OCI-LY1 (cell line): ENCODE results near the gene BLOC1S1.

Source experiments
- H2AFZ ChIP-seq: fragments of 200-600 bp; sonication (generic), shearing (Covaris generic); 2 replicates; pipeline ENCODE4 v1.6.0; 2014; ENCODE audit warnings: antibody characterized with exemption, mild to moderate bottlenecking, low read length
- H3F3A ChIP-seq: fragments of 200-600 bp; sonication (generic), shearing (Covaris generic); 2 replicates; pipeline ENCODE4 v1.6.0; 2014; ENCODE audit warnings: mild to moderate bottlenecking, antibody characterized with exemption, low read length, moderate library complexity; ENCODE audit not compliant: insufficient read depth
- H3K27ac ChIP-seq: fragments of 200-600 bp; sonication (generic); 2 replicates; pipeline ENCODE4 v1.5.1; 2014; ENCODE audit warnings: low read length, mixed run types, mild to moderate bottlenecking, low read depth; ENCODE audit not compliant: poor library complexity, severe bottlenecking
- H3K27me3 ChIP-seq: fragments of 200-600 bp; sonication (generic); 2 replicates; pipeline ENCODE4 v1.6.0; 2014; ENCODE audit warnings: antibody characterized with exemption, mild to moderate bottlenecking, low read length, moderate library complexity; ENCODE audit not compliant: insufficient read depth
- H3K36me3 ChIP-seq: fragments of 200-600 bp; sonication (generic); 2 replicates; pipeline ENCODE4 v1.6.1; 2014; ENCODE audit warnings: mild to moderate bottlenecking, antibody characterized with exemption, low read length, moderate library complexity, mixed read lengths; ENCODE audit not compliant: insufficient read depth
- H3K4me1 ChIP-seq: fragments of 200-600 bp; sonication (generic); 2 replicates; pipeline ENCODE4 v1.5.1; 2014; ENCODE audit warnings: mild to moderate bottlenecking, low read length, moderate library complexity; ENCODE audit not compliant: insufficient read depth, severe bottlenecking
- H3K4me2 ChIP-seq: fragments of 200-600 bp; sonication (generic), shearing (Covaris generic); 2 replicates; pipeline ENCODE4 v1.6.1; 2014; ENCODE audit warnings: low read length
- H3K4me3 ChIP-seq: fragments of 200-600 bp; sonication (generic); 2 replicates; pipeline ENCODE4 v1.5.1; 2014; ENCODE audit warnings: low read length, low read depth, mild to moderate bottlenecking, mixed read lengths; ENCODE audit not compliant: poor library complexity, severe bottlenecking
- H3K79me2 ChIP-seq: fragments of 200-600 bp; shearing (Covaris generic); 2 replicates; pipeline ENCODE4 v1.6.1; 2016; ENCODE audit warnings: mixed run types, low read length, mixed read lengths; ENCODE audit not compliant: insufficient read depth
- H3K9ac ChIP-seq: fragments of 200-600 bp; sonication (generic), shearing (Covaris generic); 2 replicates; pipeline ENCODE4 v1.6.1; 2014; ENCODE audit warnings: mild to moderate bottlenecking, low read length, mixed read lengths
- H3K9me2 ChIP-seq: fragments of 200-600 bp; sonication (generic), shearing (Covaris generic); 2 replicates; pipeline ENCODE4 v1.6.1; 2014; ENCODE audit warnings: low read depth, mild to moderate bottlenecking, low read length, mixed read lengths
- H3K9me3 ChIP-seq: fragments of 200-600 bp; shearing (Covaris generic); 2 replicates; pipeline ENCODE4 v1.6.1; 2014; ENCODE audit warnings: low read length, mixed read lengths
- H4K20me1 ChIP-seq: fragments of 200-600 bp; sonication (generic), shearing (Covaris generic); 2 replicates; pipeline ENCODE4 v1.6.0; 2016; ENCODE audit warnings: mild to moderate bottlenecking, low read length; ENCODE audit not compliant: insufficient read depth
- EZH2 ChIP-seq: fragments of 200-600 bp; sonication (generic), shearing (Covaris generic); IDR thresholded peaks from 2 replicates; pipeline ENCODE4 v1.8.0; 2017; ENCODE audit warnings: borderline replicate concordance, mixed run types, mild to moderate bottlenecking, antibody characterized with exemption, low read length, moderate library complexity, mixed read lengths
- TF ChIP-seq, protein P1 (sequence below): fragments of 200-600 bp; sonication (generic), shearing (Covaris generic); IDR thresholded peaks from 2 replicates; pipeline ENCODE4 v1.5.1; 2017; ENCODE audit warnings: mild to moderate bottlenecking, antibody characterized with exemption, low read length, moderate library complexity, mixed read lengths

Gene BLOC1S1

DNA sequence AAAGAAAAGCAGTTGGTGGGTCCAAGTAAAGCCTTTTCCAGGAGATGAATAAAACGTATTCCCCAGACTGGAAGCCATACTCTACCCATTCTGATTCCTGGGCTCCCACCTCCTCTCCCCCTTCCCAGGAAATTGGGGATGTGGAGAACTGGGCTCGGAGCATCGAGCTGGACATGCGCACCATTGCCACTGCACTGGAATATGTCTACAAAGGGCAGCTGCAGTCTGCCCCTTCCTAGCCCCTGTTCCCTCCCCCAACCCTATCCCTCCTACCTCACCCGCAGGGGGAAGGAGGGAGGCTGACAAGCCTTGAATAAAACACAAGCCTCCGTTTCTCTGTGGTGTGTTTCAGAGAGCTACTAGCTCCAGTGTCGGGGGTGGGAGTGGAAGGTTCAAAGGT is 3.5 kb downstream of the BLOC1S1 start:
- no peak for TF ChIP-seq EZH2
- TF ChIP-seq, protein P1, sequence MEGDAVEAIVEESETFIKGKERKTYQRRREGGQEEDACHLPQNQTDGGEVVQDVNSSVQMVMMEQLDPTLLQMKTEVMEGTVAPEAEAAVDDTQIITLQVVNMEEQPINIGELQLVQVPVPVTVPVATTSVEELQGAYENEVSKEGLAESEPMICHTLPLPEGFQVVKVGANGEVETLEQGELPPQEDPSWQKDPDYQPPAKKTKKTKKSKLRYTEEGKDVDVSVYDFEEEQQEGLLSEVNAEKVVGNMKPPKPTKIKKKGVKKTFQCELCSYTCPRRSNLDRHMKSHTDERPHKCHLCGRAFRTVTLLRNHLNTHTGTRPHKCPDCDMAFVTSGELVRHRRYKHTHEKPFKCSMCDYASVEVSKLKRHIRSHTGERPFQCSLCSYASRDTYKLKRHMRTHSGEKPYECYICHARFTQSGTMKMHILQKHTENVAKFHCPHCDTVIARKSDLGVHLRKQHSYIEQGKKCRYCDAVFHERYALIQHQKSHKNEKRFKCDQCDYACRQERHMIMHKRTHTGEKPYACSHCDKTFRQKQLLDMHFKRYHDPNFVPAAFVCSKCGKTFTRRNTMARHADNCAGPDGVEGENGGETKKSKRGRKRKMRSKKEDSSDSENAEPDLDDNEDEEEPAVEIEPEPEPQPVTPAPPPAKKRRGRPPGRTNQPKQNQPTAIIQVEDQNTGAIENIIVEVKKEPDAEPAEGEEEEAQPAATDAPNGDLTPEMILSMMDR: no peak
- Histone ChIP-seq H3K9me3 (no peaks in the 10 kb centered on the region), H3K4me3 (no peak overlapping the region), H3K79me2 (no peaks in the 10 kb centered on the region), H4K20me1 (no peaks in the 10 kb centered on the region), H3K9ac (no peak overlapping the region), H3K4me2 (no peak overlapping the region), H3K36me3 (no peaks in the 10 kb centered on the region), H3K9me2 (no peaks in the 10 kb centered on the region), H2AFZ (no peak overlapping the region), H3F3A (no peaks in the 10 kb centered on the region), H3K27ac (no peak overlapping the region), H3K4me1 (peaks cover 44% of the 10 kb centered on the region), H3K27me3 (no peaks in the 10 kb centered on the region)

DNA sequence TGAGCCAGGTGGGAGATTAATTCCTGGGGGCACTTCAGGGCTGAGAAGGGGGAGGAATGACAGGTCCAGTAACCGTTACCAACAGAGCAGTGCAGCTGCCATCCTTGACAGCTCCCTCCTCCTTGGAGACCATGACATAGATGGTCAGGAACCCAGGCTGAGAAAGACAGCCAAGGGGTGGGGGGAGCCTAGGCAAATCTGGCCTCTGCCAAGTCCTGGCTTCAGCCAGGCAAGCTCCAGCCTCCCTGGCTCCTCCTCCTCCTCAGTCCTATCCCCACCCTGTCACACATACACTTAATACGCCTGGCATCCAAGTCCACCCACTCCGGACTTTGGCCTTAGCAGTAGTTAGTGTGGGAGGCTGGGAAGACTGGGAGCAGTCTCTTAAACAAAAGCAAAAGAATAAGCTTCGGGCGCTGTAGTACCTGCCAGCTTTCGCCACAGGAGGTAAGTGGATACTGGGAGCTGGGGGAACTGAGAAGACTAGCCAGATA is 4.3 kb downstream of the BLOC1S1 start, which contains the start of gene RDH5:
Gene RDH5, plus strand, starts transcription at position 323 of the 494 bp plus-strand sequence. CDS start 792 bp downstream, outside the sequence.
- Histone ChIP-seq H3K27me3 (no peaks in the 10 kb centered on the region), H2AFZ (no peak within 1 kb of the TSS), H3K4me1 (peaks cover 46% of the 10 kb centered on the region), H3F3A (peaks cover under 1% of the 10 kb centered on the region; the same call in 1 of the 2 replicates), H3K9me3 (no peaks in the 10 kb centered on the region), H3K9ac (no peak within 1 kb of the TSS), H3K27ac (no peak within 1 kb of the TSS), H3K79me2 (no peaks in the 10 kb centered on the region), H4K20me1 (no peaks in the 10 kb centered on the region), H3K4me3 (no peak within 1 kb of the TSS), H3K36me3 (no peaks in the 10 kb centered on the region), H3K9me2 (no peaks in the 10 kb centered on the region), H3K4me2 (no peak within 1 kb of the TSS)
- TF ChIP-seq, protein P1: no peak
- no peak for TF ChIP-seq EZH2

DNA sequence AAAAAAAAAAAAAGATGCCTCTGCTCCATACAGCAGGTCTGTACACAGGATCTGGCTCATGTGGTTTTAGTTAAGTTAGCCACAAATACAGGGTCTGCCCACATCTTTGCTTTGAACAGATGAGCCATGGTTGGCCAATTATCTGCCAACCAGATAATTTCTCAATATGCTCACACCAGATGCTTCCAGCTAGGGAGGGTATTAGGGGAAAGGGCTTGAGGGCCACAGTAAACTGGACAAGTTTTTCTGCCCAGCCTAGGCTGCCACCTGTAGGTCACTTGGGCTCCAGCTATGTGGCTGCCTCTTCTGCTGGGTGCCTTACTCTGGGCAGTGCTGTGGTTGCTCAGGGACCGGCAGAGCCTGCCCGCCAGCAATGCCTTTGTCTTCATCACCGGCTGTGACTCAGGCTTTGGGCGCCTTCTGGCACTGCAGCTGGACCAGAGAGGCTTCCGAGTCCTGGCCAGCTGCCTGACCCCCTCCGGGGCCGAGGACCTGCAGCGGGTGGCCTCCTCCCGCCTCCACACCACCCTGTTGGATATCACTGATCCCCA is 5.1 kb downstream of the BLOC1S1 start:
- no peak overlapping the region for H2AFZ ChIP-seq
- TF ChIP-seq, protein P1: peak; percentile 28; the same call in 1 of the 2 replicates
- no peak for TF ChIP-seq EZH2
- no peaks in the 10 kb centered on the region for H4K20me1 ChIP-seq
- no peaks in the 10 kb centered on the region for H3K9me3 ChIP-seq
- H3K9ac ChIP-seq: no peak overlapping the region
- H3K4me2 ChIP-seq: no peak overlapping the region
- no peak overlapping the region for H3K27ac ChIP-seq
- no peaks in the 10 kb centered on the region for H3K36me3 ChIP-seq
- peaks cover 3% of the 10 kb centered on the region; the same call in 1 of the 2 replicates for H3F3A ChIP-seq
- no peaks in the 10 kb centered on the region for H3K27me3 ChIP-seq
- H3K4me1 ChIP-seq: peaks cover 39% of the 10 kb centered on the region
- no peaks in the 10 kb centered on the region for H3K9me2 ChIP-seq
- H3K79me2 ChIP-seq: no peaks in the 10 kb centered on the region
- no peak overlapping the region for H3K4me3 ChIP-seq
